Central memory CD4-positive, alpha-beta T cell (primary cell): ENCODE results near the gene CCDC38.
"Not testable (repeated sequence)": the region's sequence is repeated elsewhere in the genome, so short reads cannot be mapped to it uniquely, and the experiment has no call there.

Source experiments
- DNase-seq: peaks from one replicate; pipeline ENCODE4 v3.0.0; 2022
- total RNA-seq, 3 experiments: gene quantifications; one replicate each; lab custom pipeline; 2026; lab: John Stamatoyannopoulos, UW

Gene CCDC38
- total RNA-seq = 0 to 0.11 (median 0.11) reads per million in 3 experiments

- DNase-seq = peak; percentile 80
These were observed at the start of gene CCDC38 for GRCh38 chr12:95942524-95943329. Gene CCDC38 (minus strand): TSS chr12:95942614. CDS start chr12:95936509, 6,105 bp downstream.

GRCh38 chr12:95990136-95990535, 47.7 kb upstream of the CCDC38 start:
- DNase-seq = no peak

DNA sequence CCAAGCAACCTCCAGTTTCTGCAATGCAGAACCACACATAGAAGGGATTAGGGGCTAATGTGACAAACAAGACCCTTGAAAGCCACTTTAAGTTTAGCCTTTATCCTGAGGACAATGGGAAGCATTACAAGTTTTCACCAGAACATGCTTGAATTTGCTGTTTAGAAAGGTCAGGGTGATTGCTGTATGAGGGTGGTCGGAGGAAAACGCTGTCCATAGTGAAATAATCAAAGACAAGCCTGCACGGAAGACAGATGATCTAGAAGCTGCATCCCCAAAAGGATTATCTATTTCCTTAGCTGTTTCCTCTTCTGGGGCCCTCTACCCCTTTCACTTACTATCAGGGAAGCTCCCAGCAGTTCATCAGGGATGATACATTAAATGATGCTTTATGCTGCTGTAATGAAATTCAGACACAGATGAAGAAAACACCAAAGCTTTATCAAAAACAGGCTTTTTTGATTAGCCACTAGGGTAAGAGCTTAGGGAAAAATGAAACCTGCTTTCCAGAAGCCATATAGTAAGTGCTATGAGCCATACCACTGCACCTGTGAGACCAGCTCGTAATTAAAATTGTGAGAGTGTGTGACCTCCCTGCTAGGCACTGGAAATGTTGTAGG, 47.2 kb upstream of the CCDC38 start:
- no peak for DNase-seq

DNA sequence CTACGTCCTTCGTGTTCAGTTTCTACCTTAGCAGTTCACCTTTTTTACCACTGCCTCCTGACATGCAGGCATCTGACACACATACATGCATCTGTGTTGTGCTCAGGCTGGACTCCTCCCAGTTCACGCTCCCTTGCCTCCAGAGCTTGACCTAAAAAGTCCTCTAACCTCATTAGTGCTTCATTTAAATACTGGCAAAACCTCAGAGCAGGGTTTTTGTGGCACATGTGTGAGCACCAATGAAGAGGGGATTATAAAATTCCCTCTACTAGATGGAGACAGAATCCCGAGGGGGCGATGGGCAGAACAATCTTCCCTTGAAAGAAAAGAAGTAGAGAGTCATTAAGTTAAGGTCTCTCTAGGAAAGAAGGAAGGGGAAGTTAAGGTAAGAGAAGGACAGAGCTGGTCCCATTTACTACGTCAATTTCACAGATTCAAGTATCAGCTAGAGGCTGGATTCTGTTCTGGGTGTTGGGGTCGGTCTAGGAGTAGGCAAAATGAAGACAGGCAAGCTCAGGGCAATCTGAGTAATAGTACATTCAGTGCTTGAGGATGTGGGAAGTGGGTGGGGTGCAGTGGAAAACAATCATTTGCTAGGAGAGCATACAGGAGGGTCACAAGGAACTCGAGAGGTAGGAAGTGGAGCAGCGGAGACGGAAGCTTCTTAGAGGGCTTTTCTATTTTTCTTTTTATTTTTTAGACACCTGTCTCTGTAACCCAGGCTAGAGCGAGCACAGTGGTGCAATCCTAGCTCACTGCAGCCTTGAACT, 46.3 kb upstream of the CCDC38 start:
- DNase-seq = no peak

GRCh38 chr12:95986635-95987570, 44.5 kb upstream of the CCDC38 start:
- no peak for DNase-seq

DNA sequence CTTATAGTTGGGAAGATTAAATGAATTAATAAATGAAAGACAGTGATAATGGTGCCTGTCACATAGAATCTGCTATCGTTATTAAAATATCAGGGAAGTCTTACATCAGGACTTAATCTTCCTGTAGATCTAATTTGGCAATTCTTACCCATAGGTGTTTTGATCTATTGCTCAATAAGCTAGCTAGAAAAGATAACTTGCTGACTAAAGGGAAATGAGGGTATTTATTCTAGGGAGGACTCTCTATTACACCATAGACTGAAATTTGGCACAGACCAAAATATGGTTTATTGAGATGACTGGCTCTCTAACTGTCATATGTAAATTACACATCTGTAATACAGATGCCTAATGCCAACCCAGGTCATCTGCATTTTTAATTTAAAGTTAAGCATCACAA, 42.3 kb upstream of the CCDC38 start:
- no peak for DNase-seq

DNA sequence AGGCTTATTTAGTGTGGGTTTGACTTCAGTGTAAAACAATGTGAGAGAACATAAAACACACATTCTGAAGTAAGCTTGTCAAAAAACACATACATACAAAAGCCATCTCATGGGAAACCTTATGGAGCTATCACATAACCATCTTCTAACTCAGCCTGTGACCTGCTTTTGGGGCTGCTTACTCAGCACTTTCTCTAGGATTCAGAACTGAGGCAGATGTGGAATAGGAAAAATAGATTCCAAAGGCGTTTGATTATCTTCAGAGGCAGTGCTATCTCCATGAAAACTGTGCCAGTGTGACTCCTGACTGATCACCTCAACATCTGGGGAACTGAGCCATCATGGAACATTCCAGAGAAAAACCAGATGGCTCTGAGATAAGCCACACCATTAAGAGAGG, 40.2 kb upstream of the CCDC38 start:
- no peak for DNase-seq

DNA sequence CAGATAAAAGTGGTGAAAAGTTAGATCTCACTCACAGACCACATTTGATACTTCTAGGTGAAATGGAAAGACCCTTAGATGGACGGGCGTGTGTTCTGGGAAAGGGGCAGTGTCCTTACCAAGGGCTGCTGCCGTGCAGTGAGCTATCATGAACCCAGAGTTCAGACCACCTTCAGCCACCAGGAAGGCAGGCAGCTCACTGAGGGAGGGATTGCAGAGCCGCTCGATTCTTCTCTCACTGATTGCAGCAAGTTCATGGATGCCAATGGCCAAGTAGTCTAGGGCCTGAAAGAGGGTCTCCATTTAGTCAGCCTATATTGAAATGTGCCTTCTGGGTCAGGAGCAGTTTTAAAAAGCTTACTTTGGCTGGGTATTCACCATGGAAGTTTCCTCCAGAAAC, 38.0 kb upstream of the CCDC38 start:
- no peak for DNase-seq

DNA sequence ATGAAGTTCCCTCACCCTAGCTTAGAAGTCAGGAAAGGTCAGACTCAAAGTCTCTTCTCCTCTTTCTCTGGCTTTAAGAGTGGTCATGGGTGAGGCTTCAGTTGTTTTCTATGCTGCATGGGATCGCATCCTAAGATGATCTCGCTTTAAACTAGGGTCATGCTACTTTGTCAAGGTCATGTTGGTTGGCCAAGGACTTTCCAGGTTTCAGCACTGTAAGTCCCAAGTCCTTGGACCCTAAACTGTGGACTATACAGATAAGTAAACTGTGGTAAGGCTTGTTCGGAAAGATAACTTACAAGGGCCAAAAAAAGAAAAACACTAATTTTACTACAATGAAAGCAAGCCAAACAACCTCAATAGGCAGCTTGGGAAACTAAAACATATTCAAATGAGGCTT, 36.4 kb upstream of the CCDC38 start:
- no peak for DNase-seq

DNA sequence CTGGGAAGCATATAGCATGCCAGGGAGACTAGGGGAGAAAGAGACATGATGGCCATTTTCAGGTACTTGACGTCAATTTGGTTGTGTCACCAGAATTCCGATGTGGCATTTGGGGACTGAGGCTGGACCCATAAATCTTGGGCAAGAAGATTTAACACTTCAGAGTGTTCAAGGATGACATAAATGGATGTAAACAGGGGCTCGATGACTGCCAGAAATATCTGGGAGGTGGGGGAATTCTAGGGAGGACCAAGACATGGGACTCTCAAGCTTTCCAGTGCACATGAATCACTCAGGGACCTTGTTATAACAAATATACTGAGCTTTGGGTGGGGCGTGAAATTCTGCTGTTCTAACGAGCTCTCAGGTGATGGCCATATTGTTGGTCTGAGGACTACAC, 35.9 kb upstream of the CCDC38 start:
- no peak for DNase-seq

DNA sequence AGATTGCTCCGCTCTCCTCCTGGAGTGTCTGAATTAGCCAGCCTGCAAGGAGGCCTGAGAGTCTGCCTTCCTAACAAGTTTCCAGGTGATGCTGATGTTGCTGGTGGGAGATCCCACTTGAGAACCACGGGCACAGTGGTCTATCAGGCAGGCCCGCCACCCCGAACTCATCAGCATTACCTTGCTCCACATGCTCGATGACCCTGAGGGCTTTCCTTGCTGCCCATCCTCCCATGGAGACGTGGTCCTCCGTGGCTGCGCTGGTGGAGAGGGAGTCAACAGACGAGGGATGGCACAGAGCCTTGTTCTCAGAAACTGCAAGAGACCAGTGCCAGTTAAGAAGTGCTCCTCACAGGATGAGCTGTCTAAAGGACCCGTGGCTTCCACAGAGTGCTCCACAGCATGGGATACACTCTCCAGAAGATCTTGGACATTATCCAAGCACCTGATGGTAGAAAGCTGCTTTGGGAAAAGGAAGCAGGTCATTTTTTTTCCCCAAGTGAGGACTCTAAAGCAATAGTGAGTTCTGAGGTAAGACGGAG, 35.4 kb upstream of the CCDC38 start:
- no peak for DNase-seq

DNA sequence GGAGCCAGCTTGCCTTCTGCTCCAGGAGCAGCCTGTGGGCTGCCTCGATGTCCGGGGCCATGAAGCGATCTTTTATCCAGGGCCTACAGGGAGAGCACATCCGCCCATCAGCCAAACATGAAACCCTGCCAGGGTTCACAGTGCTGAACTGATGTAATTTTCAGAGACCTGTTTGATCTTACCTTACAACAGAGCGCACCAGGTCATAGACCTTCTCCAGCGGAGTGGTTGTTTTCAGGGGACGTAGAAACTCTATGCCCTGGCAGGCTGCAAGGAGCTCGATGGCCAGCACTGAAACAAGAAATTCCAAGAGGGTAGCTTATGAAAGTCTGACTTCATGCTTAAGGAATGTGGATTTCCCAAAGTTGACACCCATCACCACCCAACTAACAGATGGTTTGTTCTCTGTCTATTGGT, 34.0 kb upstream of the CCDC38 start:
- DNase-seq = no peak

DNA sequence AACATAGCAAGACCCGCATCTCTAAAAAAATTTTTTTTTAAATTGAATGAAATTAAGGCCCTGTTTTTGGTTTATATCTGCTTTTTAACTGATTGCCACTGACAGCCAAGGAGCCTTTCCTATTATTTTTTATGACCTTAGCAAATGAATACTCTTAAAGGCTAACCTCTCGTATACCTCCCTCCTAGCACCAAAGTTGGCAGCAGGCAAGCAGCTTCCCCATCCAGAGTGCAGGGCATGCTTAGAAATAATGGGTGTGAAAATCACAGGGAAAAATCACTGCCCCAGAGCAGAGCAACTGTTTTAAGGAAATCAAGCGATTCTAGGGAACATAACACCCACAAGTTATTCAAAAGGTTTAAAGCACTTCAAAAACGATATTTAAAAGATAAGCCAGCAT, 33.1 kb upstream of the CCDC38 start:
- DNase-seq = no peak

DNA sequence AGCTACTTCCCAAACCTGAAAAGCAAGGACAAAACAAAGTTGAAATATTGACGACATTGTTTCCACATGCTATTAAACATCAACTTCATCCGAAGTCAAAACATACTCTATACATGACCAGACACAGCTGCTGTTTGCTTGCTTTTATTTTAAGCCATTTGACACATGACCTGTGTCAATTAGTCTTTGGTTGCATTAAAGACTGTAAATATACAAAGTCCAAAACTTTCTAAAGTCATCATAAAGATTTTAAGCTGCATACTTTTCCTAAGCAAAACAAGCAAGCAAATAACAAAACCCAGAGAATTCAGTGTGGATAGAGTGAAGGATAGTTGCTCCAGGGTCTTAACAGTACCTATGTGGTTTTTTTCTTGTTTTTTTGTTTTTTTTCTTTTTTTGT, 31.9 kb upstream of the CCDC38 start:
- no peak for DNase-seq

- DNase-seq = no peak
These were observed 30.5 kb upstream of the CCDC38 start for GRCh38 chr12:95972832-95973456.

DNA sequence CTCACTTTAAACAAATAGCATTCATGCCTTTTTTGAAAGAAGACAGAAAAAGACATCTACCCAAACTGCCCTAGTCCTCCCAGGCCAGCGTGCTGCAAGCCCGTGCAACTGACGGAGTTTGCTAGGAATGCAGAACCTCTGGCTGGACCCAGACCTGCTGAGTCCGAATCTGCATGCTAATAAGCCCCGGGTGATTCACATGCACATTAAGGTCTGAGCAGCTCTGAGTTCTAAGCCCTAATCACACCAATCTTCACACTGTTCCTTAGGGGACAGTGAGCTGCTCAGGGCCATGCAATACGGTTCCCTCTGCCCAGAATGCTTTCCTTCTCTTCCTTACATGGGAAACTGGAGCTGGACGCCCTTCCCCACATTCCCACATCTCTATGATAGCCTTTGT, 28.5 kb upstream of the CCDC38 start:
- DNase-seq = no peak

DNA sequence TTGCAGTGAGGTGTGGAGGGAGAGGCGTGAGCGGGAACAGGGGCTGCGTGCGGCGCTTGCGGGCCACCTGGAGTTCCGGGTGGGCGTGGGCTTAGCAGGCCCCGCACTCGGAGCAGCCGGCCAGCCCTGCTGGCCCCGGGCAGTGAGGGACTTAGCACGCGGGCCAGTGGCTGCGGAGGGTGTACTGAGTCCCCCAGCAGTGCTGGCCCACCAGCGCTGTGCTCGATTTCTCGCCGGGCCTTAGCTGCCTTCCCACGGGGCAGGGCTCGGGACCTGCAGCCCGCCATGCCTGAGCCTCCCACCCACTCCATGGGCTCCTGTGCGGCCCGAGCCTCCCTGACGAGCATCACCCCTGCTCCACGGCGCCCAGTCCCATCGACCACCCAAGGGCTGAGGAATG, 26.7 kb upstream of the CCDC38 start:
- DNase-seq = not testable (repeated sequence)

DNA sequence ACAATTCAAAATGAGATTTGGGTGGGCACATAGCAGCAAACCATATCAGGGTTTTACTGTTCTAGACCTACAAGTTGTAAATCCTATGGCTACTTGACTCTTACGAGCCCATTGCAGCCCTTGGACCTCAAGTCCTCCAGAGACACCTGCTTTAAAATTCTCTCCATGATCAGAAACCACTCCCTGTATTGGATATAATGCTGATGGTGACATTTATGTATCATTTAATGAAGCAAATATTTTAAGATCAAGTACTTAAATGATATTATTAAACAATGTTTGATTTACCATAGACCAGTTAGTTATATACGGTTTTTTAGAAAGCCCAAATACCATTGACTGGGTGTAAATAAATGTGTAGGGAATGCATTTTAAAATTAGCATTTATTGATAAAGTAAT, 24.9 kb upstream of the CCDC38 start:
- no peak for DNase-seq

DNA sequence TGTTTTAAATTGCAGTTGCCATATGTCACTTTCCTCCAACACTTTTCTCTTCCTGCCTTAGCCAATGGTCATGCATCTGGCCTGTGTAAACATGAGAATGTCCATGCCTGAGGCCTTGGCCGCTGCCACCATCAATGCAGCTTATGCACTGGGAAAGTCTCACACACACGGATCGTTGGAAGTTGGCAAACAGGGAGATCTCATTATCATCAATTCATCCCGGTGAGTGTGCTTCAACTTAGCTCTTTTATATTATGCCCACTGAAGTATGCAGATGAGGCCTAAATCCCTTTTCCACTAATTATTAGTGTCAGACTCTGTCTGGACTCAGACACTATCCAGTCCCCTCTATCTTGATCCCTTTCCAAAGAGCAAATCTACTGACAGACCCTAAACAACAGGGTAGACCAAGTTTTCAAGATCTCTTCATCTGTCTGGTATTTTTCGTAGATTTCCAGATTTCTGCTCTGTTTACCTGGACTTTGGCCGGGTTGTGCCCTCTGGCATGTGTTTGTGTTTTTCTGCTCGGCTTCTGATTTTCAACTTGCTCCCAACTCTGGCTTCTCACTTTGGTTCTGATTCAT, 24.0 kb upstream of the CCDC38 start:
- no peak for DNase-seq

DNA sequence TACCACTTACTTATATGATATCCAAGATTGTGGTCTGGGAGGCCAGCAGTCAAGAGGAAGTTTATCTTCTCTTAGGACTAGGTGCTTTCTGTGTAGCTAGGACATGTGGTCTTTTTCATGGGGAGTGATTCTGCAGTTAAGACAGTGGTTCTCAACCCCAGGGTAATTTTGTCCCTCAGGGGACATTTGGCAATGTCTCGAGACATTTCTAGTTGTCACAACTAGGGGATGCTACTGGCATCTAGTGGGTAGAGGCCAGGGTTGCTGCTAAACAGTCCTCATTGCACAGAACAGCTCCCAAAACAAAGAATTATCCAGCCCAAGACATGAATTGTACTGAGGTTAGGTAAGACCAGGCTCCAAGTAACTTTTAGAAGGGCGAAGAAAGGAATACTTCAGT, 20.7 kb upstream of the CCDC38 start:
- DNase-seq = no peak

GRCh38 chr12:95962222-95962621, 19.8 kb upstream of the CCDC38 start:
- DNase-seq = no peak
